Nephron (organoid): ENCODE data around the gene MICALL2.

ENCODE experiments used
- H3K27ac Mint-ChIP-seq, 3 experiments: 2 replicates each; pipeline ENCODE4 v1.8.0; 2020; ENCODE audit warnings: mixed read lengths in 3 of 3, mild to moderate bottlenecking in 2 of 3, moderate library complexity in 1 of 3
- H3K27me3 Mint-ChIP-seq: 2 replicates; pipeline ENCODE4 v1.8.0; 2021; ENCODE audit warnings: low read depth, mild to moderate bottlenecking, moderate library complexity, mixed read lengths
- H3K36me3 Mint-ChIP-seq: 2 replicates; pipeline ENCODE4 v1.8.0; 2020; ENCODE audit warnings: low read depth, mixed read lengths
- H3K4me1 Mint-ChIP-seq: 2 replicates; pipeline ENCODE4 v1.8.0; 2020; ENCODE audit warnings: mixed read lengths
- H3K4me3 Mint-ChIP-seq, 3 experiments: 2 replicates each; pipeline ENCODE4 v1.8.0; 2020; ENCODE audit warnings: mild to moderate bottlenecking in 3 of 3, mixed read lengths in 3 of 3, moderate library complexity in 2 of 3
- H3K9me3 Mint-ChIP-seq: 2 replicates; pipeline ENCODE4 v1.8.0; 2020; ENCODE audit warnings: mixed read lengths
- TF ChIP-seq, protein P1 (sequence below), 3 experiments: fragments of 200-600 bp; sonication (generic); IDR thresholded peaks; one replicate each; pipeline ENCODE4 v1.5.0; 2021; ENCODE audit warnings: antibody characterized with exemption in 3 of 3; ENCODE audit not compliant: unreplicated experiment in 3 of 3

MICALL2 gene

DNA sequence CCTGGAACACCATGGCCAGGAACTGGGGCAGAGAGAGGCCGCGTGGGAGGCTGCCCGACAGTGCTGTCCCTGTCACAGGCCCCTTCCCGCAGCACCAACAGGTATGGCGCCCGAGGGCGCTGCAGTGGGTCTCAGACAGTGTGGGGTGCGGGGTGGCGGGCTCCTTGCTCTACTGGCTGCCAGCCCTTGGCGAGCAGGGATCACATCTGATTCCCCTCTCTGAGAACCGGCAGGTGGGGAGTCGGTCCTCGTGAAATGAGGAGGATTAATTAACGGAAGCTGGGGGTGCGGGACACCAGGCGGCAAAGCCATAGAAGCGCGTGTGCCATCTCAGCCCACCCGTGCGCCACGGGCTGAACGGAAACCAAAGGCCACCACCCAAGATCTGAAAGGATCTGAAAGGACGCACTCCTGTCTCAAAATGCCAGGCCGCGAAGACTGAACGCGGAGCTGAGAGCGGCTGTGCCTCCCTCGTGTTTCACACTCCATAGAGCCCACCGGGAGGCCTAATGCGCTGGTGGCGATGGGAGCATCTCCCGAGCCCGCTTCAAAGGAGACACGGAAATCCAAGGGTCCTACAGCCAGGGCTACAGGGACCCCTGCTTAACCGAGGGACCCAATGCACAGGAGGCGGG is 38.1 kb upstream of the MICALL2 start:
- peaks cover 5% of the 10 kb centered on the region for H3K4me1 Mint-ChIP-seq
- no peak overlapping the region for H3K4me3 Mint-ChIP-seq
- no peaks in the 10 kb centered on the region for H3K27me3 Mint-ChIP-seq
- no peaks in the 10 kb centered on the region for H3K9me3 Mint-ChIP-seq
- TF ChIP-seq, protein P1, sequence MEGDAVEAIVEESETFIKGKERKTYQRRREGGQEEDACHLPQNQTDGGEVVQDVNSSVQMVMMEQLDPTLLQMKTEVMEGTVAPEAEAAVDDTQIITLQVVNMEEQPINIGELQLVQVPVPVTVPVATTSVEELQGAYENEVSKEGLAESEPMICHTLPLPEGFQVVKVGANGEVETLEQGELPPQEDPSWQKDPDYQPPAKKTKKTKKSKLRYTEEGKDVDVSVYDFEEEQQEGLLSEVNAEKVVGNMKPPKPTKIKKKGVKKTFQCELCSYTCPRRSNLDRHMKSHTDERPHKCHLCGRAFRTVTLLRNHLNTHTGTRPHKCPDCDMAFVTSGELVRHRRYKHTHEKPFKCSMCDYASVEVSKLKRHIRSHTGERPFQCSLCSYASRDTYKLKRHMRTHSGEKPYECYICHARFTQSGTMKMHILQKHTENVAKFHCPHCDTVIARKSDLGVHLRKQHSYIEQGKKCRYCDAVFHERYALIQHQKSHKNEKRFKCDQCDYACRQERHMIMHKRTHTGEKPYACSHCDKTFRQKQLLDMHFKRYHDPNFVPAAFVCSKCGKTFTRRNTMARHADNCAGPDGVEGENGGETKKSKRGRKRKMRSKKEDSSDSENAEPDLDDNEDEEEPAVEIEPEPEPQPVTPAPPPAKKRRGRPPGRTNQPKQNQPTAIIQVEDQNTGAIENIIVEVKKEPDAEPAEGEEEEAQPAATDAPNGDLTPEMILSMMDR (IDR thresholded peaks at IDR 0.05; ENCODE audit: unreplicated experiment in 3 of 3), result no peak
- H3K36me3 Mint-ChIP-seq, result peaks cover 28% of the 10 kb centered on the region
- H3K27ac Mint-ChIP-seq, result no peak overlapping the region

DNA sequence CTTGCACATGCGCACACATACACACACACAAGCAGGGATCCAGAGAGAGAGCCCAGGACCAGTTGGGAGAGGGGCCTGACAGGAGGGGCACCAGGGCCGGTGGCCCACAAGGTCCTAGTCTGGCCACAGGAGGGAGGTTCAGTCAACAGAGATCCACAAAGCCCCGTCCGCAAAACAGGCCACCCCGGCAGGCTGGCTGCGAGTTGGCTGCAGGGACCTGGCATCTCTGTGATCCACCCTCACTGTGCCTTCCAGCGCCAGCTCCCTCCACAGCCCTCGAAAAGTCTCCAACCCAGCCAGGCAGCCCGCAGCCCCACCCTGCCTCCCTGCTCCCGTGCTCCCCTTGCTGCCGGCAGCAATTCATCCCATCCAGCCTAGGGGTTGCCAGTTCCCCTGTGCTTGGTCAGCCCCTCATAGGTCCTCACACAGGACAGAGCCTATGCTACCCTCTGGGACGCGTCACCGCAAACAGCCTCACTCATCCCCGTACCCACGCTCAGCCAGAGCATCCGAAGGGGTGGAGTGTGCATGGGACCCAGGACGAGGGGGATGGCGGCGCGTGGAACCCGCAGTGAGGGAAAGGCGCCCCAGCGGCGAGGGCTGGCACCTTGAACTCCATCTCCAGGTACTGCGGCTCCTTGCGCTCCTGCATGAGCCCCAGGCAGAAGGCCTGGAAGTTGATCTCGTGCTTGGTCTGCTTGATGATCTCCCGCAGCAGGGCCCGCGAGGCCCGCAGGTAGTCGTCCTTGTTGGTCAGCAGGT is 37.4 kb upstream of the MICALL2 start:
- no peaks in the 10 kb centered on the region for H3K27me3 Mint-ChIP-seq
- peaks cover 29% of the 10 kb centered on the region for H3K36me3 Mint-ChIP-seq
- no peak overlapping the region for H3K27ac Mint-ChIP-seq
- H3K4me3 Mint-ChIP-seq, result no peak overlapping the region
- TF ChIP-seq, protein P1 (IDR thresholded peaks at IDR 0.05; ENCODE audit: unreplicated experiment in 3 of 3), result no peak
- H3K4me1 Mint-ChIP-seq, result no peaks in the 10 kb centered on the region
- H3K9me3 Mint-ChIP-seq, result no peaks in the 10 kb centered on the region

DNA sequence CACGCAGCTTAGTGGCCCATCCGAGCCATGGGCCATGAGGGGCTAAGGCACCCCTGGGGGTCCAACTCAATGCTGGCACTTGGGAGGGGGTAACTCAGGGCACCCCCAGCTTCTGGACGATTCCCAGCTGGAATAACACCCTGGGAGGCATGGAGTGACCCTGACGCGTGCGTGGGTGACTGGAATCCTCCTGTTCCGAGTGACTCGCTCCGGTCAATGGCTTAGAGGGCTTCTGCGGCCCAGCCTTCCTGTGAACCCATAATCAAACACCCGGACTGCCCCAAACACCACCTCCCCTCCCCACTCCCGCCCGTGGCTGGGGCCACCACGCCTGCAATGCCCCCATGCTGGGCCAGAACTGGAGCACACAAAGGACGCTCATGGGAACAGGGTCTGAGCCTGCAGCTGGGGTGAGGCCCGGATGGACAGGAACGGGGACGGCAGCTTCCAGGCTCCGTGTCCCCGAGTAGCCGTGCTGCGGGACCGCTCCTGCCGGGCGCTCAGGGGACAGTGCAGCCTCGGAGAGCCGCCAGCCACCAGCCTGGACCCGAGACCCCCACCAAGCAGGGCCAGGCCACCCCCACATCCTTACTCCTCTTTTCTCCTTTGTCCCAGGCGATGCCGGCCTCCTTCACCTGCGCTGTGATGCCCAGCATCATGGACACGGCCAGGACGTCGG is 36.4 kb upstream of the MICALL2 start:
- no peaks in the 10 kb centered on the region for H3K27me3 Mint-ChIP-seq

DNA sequence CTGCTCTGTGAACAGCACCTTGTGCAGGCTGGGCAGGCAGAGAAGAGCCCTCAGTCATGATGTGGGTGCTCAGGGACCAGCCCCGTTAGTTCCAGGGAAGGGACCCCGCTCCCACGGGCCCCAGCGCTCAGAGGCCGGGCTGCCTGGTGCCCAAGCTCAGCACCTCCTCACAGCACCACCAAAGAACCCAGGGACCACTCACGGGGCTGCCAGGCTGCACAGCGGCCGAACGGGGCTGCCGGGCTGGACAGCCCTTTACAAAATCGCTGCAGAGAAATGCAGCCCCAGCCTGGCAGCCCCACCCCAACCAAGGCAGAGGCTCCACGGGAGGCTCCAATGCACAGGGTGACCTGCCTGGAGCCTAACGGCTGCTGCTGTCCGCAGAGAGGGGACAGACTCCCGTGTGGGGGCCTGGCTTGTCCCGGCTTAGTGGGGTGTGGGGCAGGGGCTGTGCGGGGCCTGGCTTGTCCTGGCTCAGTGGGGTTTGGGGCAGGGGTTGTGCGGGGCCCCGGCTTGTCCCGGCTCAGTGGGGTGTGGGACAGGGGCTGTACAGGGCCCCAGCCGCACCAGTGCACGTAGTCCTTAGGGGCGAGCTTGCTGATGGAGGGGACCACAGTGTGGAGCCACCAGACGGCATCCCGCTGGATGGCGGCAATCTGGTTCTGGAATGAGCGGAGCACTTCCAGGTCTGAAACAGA is 35.7 kb upstream of the MICALL2 start:
- TF ChIP-seq, protein P1 (IDR thresholded peaks at IDR 0.05; ENCODE audit: unreplicated experiment in 3 of 3), result no peak
- H3K27me3 Mint-ChIP-seq, result no peaks in the 10 kb centered on the region
- no peak overlapping the region for H3K4me3 Mint-ChIP-seq
- H3K36me3 Mint-ChIP-seq, result peaks cover 35% of the 10 kb centered on the region
- H3K4me1 Mint-ChIP-seq, result no peaks in the 10 kb centered on the region
- no peaks in the 10 kb centered on the region for H3K9me3 Mint-ChIP-seq
- H3K27ac Mint-ChIP-seq, result no peak overlapping the region

More for the DNA sequence above, 36.4 kb upstream of the MICALL2 start:
- Mint-ChIP-seq H3K9me3 (no peaks in the 10 kb centered on the region), H3K4me3 (no peak overlapping the region), H3K27ac (no peak overlapping the region), H3K4me1 (no peaks in the 10 kb centered on the region), H3K36me3 (peaks cover 33% of the 10 kb centered on the region)
- TF ChIP-seq, protein P1 (IDR thresholded peaks at IDR 0.05; ENCODE audit: unreplicated experiment in 3 of 3), result no peak

DNA sequence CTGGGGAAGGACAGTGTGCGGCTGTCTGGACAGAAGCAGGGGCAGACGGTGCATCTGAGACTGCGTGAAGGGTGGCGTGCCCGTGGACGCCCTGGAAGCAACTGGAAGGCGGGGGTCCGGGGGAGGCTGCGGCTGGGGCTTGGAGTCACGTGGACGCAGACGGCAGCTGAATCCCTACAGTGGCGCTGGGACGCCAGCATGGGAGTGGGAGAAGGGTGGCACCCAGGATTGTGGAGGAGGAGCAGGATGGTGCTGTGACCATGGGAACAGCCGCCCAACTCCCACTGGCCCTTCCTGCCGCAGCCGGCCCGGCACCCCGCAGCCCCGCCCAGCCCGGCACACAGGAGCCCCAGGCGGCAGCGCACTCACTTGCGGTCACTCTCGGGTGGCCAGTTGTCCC is 35.2 kb upstream of the MICALL2 start:
- TF ChIP-seq, protein P1 (IDR thresholded peaks at IDR 0.05; ENCODE audit: unreplicated experiment in 3 of 3), result no peak
- no peaks in the 10 kb centered on the region for H3K27me3 Mint-ChIP-seq
- no peaks in the 10 kb centered on the region for H3K4me1 Mint-ChIP-seq
- no peak overlapping the region for H3K4me3 Mint-ChIP-seq
- no peaks in the 10 kb centered on the region for H3K9me3 Mint-ChIP-seq
- H3K27ac Mint-ChIP-seq, result no peak overlapping the region
- peaks cover 38% of the 10 kb centered on the region for H3K36me3 Mint-ChIP-seq
